ENCODE data around the gene E2F2.

GRCh38 chr1:23524163-23524562 lies 6.9 kb downstream of the E2F2 start:
- TF ChIP-seq POLR2A (IDR thresholded peaks at IDR 0.05): no peak
- TF ChIP-seq CTCF (IDR thresholded peaks at IDR 0.05): no peak
